Measurements from ENCODE around the gene AOPEP. TPM values are rescaled to one million over a fixed set of nuclear protein-coding genes. Genes with fewer than 3 reads are reported as not detected.

The AOPEP gene
- total and polyA plus RNA-seq, 2 of the 13 experiments (the other 11 are each of a cell fraction or from before 2014, with no cell fraction given) = 22.2 to 41.6 TPM

- TF ChIP-seq ERF (CRISPR knock-in tag; IDR thresholded peaks at IDR 0.05) (peak; percentile 21; the same call in 1 of the 2 replicates), ZNF891 (CRISPR knock-in tag; IDR thresholded peaks at IDR 0.05) (no peak; the same call in none of the 2 replicates), FOXJ3 (CRISPR knock-in tag; IDR thresholded peaks at IDR 0.05; ENCODE audit: borderline replicate concordance) (no peak), SRY (CRISPR knock-in tag; IDR thresholded peaks at IDR 0.05) (peak; percentile 20; the same call in 1 of the 2 replicates), KMT2B (CRISPR knock-in tag; IDR thresholded peaks at IDR 0.05) (peak; percentile 59; the same call in 1 of the 2 replicates), SPEN (CRISPR knock-in tag; IDR thresholded peaks at IDR 0.05; ENCODE audit: low read depth) (no peak; the same call in 1 of the 2 replicates), THAP11 (CRISPR knock-in tag; IDR thresholded peaks at IDR 0.05) (no peak), ZNF674 (CRISPR knock-in tag; IDR thresholded peaks at IDR 0.05; ENCODE audit: low read depth) (no peak), ZBTB7A (CRISPR knock-in tag; IDR thresholded peaks at IDR 0.05) (peak; percentile 46; the same call in 1 of the 2 replicates), ZNF605 (CRISPR knock-in tag; IDR thresholded peaks at IDR 0.05) (0 out of 2 replicates have a peak, but pooled peaks have one; percentile 42), HCFC1 (IDR thresholded peaks at IDR 0.05; ENCODE audit: low read depth, low read length) (no peak), ESRRA (CRISPR knock-in tag; IDR thresholded peaks at IDR 0.05; ENCODE audit: low read depth) (0 out of 2 replicates have a peak, but pooled peaks have one; percentile 41), CBFB (CRISPR knock-in tag; IDR thresholded peaks at IDR 0.05) (no peak; the same call in 1 of the 2 replicates), ZNF546 (CRISPR knock-in tag; conservative IDR thresholded peaks at IDR 0.05) (no peak), MBD4 (IDR thresholded peaks at IDR 0.05; ENCODE audit: borderline replicate concordance, low read length) (no peak), ZBTB46 (CRISPR knock-in tag; IDR thresholded peaks at IDR 0.05; ENCODE audit: borderline replicate concordance) (no peak), NR2F2 (IDR thresholded peaks at IDR 0.05; ENCODE audit: borderline replicate concordance, low read depth) (no peak), ZFP91 (CRISPR knock-in tag; IDR thresholded peaks at IDR 0.05; ENCODE audit: borderline replicate concordance) (peak; percentile 80), ATF7 (IDR thresholded peaks at IDR 0.05) (no peak), ATF7 (CRISPR knock-in tag; IDR thresholded peaks at IDR 0.05) (no peak), TEAD3 (CRISPR knock-in tag; optimal IDR thresholded peaks at IDR 0.05; ENCODE audit: borderline replicate concordance) (no peak), NR3C1 (CRISPR knock-in tag; IDR thresholded peaks at IDR 0.05) (no peak), ZFP37 (CRISPR knock-in tag; IDR thresholded peaks at IDR 0.05; ENCODE audit: borderline replicate concordance) (no peak), ZNF678 (CRISPR knock-in tag; IDR thresholded peaks at IDR 0.05) (no peak), MIER3 (CRISPR knock-in tag; IDR thresholded peaks at IDR 0.05; ENCODE audit: borderline replicate concordance) (no peak), ZNF564 (CRISPR knock-in tag; IDR thresholded peaks at IDR 0.05) (no peak), HOXA5 (CRISPR knock-in tag; IDR thresholded peaks at IDR 0.05) (peak; percentile 78)
These were observed 278.1 kb downstream of the AOPEP start (continued) for GRCh38 chr9:95004411-95005277.
